ENCODE results near the gene SPDEF.

Gene SPDEF

GRCh38 chr6:34530753-34531365 is 25.3 kb downstream of the SPDEF start:
- in situ Hi-C loops (cut with MboI; ENCODE audit: low sequenced_read_pairs), result no loop called here

- in situ Hi-C loops (cut with MboI; ENCODE audit: low sequenced_read_pairs), result no loop called here
These were observed 26.3 kb downstream of the SPDEF start for GRCh38 chr6:34529665-34530327.

GRCh38 chr6:34528996-34529664 is 27.0 kb downstream of the SPDEF start:
- in situ Hi-C loops (cut with MboI; ENCODE audit: low sequenced_read_pairs), result no loop called here

- in situ Hi-C loops (cut with MboI; ENCODE audit: low sequenced_read_pairs), result no loop called here
These were observed 28.1 kb downstream of the SPDEF start for GRCh38 chr6:34527751-34528670.

GRCh38 chr6:34526992-34527728 is 29.0 kb downstream of the SPDEF start:
- in situ Hi-C loops (cut with MboI; ENCODE audit: low sequenced_read_pairs), result no loop called here

- in situ Hi-C loops (cut with MboI; ENCODE audit: low sequenced_read_pairs), result no loop called here
These were observed 29.7 kb downstream of the SPDEF start for GRCh38 chr6:34526241-34526972.

- in situ Hi-C loops (cut with MboI; ENCODE audit: low sequenced_read_pairs), result no loop called here
These were observed 30.5 kb downstream of the SPDEF start for GRCh38 chr6:34525431-34526175.

- in situ Hi-C loops (cut with MboI; ENCODE audit: low sequenced_read_pairs), result no loop called here
These were observed 31.2 kb downstream of the SPDEF start for GRCh38 chr6:34524971-34525370.

GRCh38 chr6:34524499-34524898 is 31.6 kb downstream of the SPDEF start:
- in situ Hi-C loops (cut with MboI; ENCODE audit: low sequenced_read_pairs), result no loop called here

GRCh38 chr6:34523441-34524206 is 32.5 kb downstream of the SPDEF start:
- in situ Hi-C loops (cut with MboI; ENCODE audit: low sequenced_read_pairs), result no loop called here

- in situ Hi-C loops (cut with MboI; ENCODE audit: low sequenced_read_pairs), result no loop called here
These were observed 33.4 kb downstream of the SPDEF start for GRCh38 chr6:34522761-34523160.

- in situ Hi-C loops (cut with MboI; ENCODE audit: low sequenced_read_pairs), result no loop called here
These were observed 34.5 kb downstream of the SPDEF start for GRCh38 chr6:34521463-34522285.

GRCh38 chr6:34520645-34521462 is 35.3 kb downstream of the SPDEF start:
- in situ Hi-C loops (cut with MboI; ENCODE audit: low sequenced_read_pairs), result no loop called here

GRCh38 chr6:34519971-34520644 is 36.0 kb downstream of the SPDEF start:
- in situ Hi-C loops (cut with MboI; ENCODE audit: low sequenced_read_pairs), result no loop called here

GRCh38 chr6:34518669-34519365 is 37.3 kb downstream of the SPDEF start:
- in situ Hi-C loops (cut with MboI; ENCODE audit: low sequenced_read_pairs), result no loop called here

GRCh38 chr6:34517966-34518365 is 38.2 kb downstream of the SPDEF start:
- in situ Hi-C loops (cut with MboI; ENCODE audit: low sequenced_read_pairs), result no loop called here
